DMS79 (cell line): Measurements from ENCODE around the gene MBNL1.
A peak's percentile ranks its signal among the peaks of the same experiment; 100 is the strongest.

Experiments used
- DNase-seq: peaks from one replicate; lab custom pipeline; 2025; lab: John Stamatoyannopoulos, UW

The MBNL1 gene

DNA sequence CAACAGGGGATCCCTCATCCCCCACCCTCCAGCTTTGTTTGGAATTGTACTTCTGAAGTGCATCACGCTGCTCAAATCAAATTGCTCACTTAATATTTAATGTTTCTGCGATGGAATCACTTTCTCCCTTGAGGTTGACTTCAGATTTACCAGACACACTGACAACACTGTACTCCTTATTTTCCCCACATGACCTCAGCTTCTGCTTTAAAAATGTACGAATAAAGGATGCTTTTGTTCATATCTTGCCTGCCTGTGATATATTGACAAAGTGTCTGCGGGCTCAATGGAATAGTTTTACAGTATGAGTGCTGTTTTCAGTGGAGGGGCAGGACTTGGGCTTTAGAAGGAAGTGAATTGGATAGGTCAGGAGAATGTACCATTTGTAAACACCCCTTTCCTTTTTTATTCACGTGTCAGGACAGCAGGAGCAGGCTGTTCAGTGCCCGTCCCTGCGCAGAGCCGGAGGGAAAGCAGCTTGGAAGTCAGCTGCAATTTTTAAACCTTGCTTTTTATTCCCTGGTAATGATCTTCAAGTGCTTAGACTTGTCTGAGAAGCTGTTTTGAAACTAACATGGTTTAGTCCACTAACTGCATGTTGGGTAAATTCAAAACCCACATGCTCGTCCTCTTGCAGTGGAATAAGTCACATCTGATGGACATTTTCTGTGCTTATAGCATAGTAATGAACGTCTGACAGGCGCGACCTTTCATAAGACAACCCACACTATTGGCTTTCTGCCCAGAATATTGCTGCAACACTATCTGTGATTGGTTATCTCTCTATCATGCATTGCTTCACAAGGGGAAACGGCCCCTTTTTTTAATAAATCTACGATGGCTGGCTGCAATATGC, 29.9 kb downstream of the MBNL1 start:
- peak; percentile 80 for DNase-seq

DNA sequence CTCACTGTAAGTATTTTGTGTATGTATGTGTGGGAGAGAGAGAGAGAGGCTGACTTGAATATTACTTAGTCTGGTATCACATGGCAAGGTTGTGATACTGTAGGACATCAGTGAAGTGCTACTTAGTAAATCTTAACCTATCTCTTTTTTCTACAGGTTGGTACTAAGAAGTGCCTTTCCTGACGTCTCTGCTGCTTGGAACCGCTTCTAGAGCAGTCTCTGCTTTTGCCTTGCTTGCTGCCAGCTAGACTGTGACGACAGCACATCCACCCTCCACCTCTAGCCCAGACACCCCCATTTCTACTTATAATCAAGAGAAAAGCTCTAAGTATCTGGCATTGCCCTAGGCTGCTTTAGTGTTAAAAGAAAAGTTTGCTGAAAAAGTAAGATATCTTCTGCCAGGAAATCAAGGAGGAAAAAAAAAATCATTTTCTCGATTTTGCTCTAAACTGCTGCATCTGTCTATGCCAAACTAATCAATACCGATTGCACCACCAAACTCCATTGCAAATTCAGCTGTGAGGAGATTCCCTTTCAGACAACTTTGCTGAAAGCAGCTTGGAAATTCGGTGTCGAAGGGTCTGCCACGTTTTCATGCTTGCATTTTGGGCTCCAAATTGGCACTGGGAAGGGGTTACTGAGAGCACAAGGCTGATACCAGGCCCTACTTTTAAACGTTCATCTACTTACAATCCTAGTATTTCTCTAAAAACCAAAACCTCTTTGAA, 30.7 kb downstream of the MBNL1 start:
- no peak for DNase-seq

- no peak for DNase-seq
Observed at GRCh38 chr3:152300029-152300731, 31.5 kb downstream of the MBNL1 start.

DNA sequence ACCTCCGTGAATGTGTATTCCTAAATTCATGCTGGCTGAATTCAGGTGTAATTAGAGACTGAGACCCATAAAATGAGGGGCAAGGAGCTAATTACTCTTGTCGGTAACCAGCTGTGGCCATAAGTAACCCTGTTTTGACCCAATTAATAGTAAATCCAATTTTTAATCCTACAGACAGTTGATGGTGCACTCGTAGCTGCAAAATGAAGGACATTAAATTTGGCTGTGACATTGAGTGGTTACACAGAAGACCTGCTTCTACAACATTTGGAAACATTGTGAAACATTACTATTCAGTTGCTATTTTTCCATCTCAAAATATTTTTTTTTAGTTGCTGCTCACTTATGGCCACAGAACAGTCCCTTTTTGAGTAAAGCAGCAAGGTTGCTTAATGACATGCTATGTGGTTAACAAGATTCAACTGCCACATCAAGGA, 33.0 kb downstream of the MBNL1 start:
- no peak for DNase-seq

GRCh38 chr3:152302521-152303021, 33.8 kb downstream of the MBNL1 start:
- no peak for DNase-seq

GRCh38 chr3:152304160-152304559, 35.4 kb downstream of the MBNL1 start:
- DNase-seq: no peak

GRCh38 chr3:152305075-152305474, 36.3 kb downstream of the MBNL1 start:
- no peak for DNase-seq

DNA sequence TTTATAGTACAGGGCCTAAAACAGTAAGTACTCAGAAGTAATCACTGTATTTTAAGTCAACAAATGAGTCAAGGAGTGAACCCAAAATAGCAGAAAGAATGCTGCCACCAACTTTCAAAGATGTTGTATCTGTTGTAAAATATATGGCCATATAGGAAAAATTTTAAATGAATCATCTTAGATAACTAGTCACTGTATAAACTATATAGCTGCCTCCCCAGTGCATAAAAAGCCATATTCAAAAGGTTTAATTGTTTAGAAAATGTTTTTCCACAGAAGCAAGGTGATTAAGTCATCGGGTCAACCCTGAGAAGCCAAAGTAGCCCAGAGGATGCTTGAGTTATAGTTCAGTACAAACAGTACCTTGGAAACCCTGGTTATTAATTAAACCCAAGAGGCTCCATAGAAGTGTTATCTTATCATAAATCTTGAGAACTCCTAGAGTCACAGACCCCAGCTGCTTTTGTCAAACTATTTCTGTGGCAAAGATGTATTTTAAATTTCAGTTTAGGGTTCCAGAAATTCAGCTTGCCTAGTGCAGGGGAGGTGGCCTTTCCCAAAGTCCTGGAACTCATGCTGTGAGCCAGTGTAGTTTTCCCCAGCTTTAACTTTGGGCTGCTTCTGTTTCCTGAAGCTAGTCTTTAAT, 39.2 kb downstream of the MBNL1 start:
- peak; percentile 34 for DNase-seq

DNA sequence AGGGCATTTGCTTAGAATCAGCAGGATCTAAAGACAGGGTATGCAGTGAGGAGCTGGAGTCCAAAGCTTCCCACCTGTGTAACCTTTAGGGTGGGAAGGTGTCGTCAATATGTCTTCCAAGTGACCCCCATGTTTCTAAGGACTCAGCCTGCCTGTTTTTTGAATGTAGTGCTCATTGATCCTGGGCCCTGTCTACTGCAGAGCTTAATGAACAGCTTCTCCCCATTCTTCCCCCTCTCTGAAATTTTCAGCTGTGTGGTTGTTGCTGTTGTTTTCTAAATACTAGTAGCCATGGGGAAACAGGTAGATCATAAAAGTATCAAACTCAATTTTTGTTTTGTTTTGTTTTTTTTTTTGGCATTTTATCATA, 39.7 kb downstream of the MBNL1 start:
- DNase-seq: no peak

GRCh38 chr3:152309031-152309430, 40.3 kb downstream of the MBNL1 start:
- no peak for DNase-seq

DNA sequence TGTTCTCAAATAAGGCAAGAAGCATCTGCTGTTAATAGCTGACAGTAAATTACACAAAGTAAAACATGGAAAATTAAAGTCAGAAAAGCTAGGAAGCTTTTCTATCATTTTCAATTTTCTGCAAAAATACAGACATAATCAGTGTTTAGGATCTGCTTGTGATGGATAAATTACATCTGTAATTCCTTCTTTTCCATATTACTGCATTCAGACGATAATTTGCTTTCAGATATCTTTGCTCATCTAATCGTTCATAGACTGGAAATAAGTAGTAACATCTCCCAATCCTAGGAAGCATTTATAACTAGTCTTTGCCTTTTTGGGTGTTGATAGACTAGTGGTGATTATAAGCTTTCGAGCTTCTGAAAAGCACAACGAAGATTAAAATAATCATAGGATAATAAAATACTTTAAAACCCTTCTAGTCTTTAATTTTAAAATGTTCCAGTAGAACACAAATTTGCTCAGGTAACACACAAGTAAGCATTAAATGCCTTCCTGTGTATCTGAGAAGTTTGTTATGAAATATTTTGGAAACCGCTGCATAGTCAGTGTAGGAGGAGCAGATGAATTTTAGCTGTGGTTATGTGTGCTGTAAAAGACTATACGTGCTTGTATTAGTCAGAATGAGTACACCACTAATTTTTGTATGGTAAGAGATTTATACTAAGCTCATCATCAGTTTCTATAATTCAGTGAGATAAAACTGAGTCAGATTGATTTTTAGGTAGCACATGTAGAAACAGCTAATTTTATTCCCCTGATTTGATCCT, 41.0 kb downstream of the MBNL1 start:
- DNase-seq: no peak

DNA sequence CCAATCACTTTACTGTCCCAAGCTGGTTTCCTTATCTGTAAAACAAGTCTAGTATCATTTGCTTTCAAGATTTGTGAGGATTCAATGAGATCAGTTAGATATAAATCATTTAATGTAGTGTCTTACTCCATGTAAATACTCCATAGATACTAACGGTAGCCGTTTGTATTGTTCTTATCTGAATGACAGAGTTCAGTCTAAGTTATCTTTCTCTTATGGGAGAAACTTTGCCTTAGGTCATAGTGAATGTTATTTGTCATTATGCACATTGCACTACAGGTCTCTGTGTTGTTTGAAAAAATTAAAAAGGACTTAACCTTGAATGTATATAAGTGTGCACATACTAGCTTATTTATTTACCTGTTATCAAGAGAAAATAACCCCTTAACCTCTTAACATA, 44.7 kb downstream of the MBNL1 start:
- no peak for DNase-seq

- DNase-seq: no peak
Observed at GRCh38 chr3:152313914-152314313, 45.2 kb downstream of the MBNL1 start.

DNA sequence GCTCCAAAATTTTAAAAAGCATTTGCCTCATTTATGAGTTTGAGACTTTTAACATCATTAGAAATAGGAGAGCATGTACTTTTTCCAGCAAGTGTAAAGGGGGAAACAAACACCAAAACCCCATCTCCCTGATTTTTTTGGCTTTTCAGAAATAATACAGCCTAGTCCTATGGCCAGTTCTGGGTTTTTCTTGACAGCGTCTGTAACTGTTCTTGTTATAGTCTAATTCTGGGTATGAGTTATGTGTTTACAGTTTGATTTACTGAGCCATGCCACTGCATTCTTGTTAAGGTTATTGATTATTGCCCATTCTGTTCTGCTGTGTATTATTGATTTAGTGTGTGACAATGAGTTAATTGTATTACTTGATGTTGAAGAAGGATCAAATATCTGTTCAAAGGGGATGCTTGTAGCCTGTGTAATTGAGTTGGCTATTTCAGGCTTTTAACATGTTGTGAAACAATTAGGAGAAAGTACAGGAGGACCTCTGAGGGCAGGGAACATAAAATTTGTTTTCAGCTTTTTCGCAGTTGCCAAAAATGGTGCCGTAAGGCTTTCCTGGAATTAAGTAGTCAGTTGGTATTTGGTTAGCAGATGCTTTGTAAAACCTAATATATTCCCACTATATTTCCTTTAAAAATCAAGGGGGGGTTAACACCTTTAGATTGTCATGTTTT, 46.1 kb downstream of the MBNL1 start:
- no peak for DNase-seq

DNA sequence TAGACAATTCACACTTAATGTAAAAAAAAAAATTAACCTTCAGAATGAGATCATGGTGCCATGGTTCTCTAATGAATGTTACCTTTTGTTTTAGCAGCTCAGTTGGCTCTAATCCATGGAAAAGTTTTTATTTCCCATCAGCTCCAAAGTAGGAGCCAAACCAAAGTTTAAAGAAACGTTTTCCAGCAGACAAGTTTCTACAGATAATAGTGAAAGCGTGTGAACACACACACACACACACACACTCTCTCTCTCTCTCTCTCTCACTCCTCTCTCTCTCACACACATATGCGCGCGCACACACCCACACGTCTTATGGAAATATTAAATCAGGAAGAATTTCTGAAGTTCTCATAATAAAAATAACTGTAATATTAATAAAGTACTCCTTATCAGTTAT, 46.9 kb downstream of the MBNL1 start:
- no peak for DNase-seq

- no peak for DNase-seq
Observed at GRCh38 chr3:152316318-152316717, 47.6 kb downstream of the MBNL1 start.

DNA sequence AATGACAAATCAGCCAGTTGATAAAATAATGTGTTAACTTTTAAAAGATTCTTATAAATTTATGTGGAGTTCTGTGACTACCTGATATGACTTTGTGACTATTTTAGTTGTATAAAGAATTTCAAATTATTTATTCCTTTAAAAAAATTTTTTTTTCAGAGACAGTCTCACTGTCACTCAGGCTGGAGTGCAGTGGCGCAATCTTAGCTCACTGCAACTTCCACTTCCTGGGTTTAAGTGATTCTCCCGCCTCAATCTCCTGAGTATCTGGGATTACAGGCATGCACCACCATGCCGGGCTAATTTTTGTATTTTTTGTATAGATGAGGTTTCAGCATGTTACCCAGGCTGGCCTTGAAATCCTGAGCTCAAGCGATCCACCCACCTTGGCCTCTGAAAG, 48.5 kb downstream of the MBNL1 start:
- DNase-seq: no peak

- no peak for DNase-seq
Observed at GRCh38 chr3:152317956-152318355, 49.2 kb downstream of the MBNL1 start.

DNA sequence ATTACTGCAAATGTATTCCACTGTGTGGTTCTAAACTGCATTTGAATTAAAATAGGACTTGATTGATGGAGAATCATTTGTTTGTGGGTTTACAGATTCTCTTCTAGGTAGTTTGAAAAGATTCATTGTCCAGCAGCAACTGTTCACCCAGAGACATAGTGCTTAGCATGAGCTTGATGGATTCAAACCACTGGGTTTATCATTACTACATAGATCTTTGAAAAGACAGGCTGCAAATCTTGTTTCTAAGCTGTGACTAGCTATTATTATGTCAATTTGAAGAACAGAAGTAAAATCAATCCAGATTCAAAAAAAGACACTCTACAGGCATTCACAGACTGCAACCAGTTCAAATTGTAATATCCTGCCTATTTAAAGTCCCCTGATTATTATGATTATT, 49.8 kb downstream of the MBNL1 start:
- no peak for DNase-seq

- no peak for DNase-seq
Observed at GRCh38 chr3:152319256-152319655, 50.5 kb downstream of the MBNL1 start.
